Daoy (cell line): ENCODE data around the gene ERC2. TPM values are rescaled to one million over a fixed set of nuclear protein-coding genes. Genes with fewer than 3 reads are reported as not detected.

ENCODE experiments used
- DNase-seq: peaks from one replicate; pipeline ENCODE4 v3.0.0-alpha.2; 2015; ENCODE audit warnings: low read depth
- total RNA-seq: library from RNA; depleted of rRNA; stranded (reverse); fragments of >200 nt; shearing (Covaris generic); gene quantifications from 2 replicates; pipeline ENCODE4 v1.2.3, GENCODE V29; 2014

ERC2 gene
- total RNA-seq, 1 experiment from 2014 or later: 1.7 TPM

- no peak for DNase-seq
These were observed 478.9 kb downstream of the ERC2 start for GRCh38 chr3:55989366-55989765.

- no peak for DNase-seq
These were observed 479.4 kb downstream of the ERC2 start for GRCh38 chr3:55988905-55989304.

DNA sequence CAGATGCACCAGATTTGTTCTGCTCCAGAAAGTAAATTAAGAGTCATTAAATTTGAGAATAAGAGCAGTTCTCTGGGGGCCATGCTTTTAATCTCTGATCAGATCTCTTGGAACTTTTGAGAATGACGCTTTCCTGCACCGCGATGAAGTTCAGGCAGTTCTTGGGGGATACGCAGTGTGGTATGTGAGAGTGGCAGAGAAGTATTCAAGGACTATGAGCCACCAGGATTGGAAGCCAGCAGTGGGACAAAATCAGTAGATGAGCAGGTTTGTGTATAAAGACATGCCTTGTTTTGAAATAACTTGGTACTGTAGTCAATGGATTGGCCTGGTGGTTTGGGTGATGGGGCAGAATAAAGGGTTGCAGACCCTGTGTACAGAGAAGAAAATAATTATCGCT, 483.6 kb downstream of the ERC2 start:
- DNase-seq: no peak

DNA sequence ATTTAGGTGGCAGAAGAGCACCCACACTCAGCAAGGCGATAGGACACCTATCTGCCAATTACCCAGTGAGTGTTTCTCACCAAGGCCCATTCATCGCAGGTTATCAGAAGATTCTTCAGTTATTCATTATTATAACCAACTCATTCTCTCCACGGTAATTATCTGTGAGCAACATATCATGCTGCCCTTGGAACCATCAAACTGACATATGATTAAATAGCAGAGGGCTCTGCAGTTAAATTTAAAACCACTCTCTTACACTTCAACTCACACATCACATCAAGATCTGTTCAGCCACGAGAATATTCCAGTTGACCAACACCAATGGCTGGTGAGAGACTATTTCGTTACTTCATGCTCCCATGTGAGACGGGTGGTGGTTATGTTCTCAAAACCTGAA, 489.3 kb downstream of the ERC2 start:
- DNase-seq: no peak

- no peak for DNase-seq
These were observed 493.7 kb downstream of the ERC2 start for GRCh38 chr3:55974421-55975165.

GRCh38 chr3:55969634-55970033, 498.6 kb downstream of the ERC2 start:
- DNase-seq: no peak

GRCh38 chr3:55968331-55968730, 499.9 kb downstream of the ERC2 start:
- no peak for DNase-seq

DNA sequence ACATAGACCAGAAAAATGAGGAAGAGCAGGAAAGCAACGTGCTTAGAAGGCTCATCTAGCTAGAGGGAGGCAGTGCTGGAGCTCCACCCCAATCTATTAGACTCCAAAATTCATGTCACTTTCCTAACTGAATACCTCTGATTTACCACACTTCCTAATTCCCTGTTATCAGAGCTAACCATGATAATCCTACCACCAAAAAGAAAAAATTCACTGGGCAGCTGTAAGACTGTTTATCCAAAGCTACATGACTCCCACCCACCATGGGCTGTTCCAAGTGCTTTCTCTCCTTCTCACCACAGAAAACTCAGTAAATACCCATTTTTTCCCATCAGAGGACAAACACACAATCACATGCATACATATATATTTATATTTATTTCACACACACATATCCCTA, 501.7 kb downstream of the ERC2 start:
- no peak for DNase-seq

GRCh38 chr3:55965776-55966175, 502.5 kb downstream of the ERC2 start:
- no peak for DNase-seq

GRCh38 chr3:55964491-55964985, 503.7 kb downstream of the ERC2 start:
- DNase-seq: no peak

- DNase-seq: no peak
These were observed 504.7 kb downstream of the ERC2 start for GRCh38 chr3:55963601-55964000.

DNA sequence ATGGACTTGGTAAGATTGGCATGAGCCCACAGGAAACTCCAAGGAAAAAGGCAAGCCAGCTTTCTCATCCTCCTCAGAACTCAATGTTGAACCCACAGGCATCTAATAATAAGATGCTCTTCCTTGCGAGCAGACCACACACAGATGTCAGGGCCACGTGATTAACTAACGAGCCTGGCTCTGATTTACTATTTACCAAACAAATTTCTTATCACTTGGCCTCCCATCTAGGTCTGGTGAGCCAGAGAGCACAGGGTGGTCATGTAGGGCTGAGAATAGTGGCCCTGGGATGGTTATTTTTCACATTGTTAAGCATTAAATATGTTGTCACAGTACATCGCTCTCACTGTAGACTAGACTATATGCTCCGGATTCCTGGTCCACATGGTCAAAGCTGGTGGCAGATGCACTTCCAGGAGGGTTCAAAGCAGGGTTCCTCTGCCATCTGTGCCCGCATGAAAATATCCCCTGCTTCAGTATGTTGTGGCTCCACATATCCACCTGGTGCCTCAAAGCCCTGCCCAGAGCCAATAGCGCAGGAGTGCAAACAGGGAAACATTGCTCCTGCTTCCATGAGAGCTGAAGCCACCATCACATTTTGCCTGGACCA, 508.7 kb downstream of the ERC2 start:
- DNase-seq: no peak

DNA sequence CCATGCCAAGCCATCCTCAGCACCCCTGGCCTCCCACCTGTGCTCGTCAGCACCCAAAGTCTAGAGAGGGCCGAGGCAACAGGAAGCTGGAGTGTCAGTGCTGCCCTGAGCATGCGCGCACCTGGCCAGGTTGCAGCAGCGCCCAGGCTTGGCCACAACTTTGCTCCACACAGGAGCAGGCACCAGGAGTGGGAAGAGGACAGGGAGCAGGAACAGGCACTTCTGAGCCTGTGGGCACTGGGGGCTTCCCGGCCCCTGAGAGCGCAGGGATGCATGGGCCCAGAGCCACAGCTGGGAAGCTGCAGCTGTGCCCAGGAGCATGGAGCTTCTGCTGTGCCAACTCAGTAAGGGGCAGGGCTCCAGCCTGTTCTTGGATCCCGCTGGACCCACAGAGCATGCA, 509.7 kb downstream of the ERC2 start:
- DNase-seq: no peak

DNA sequence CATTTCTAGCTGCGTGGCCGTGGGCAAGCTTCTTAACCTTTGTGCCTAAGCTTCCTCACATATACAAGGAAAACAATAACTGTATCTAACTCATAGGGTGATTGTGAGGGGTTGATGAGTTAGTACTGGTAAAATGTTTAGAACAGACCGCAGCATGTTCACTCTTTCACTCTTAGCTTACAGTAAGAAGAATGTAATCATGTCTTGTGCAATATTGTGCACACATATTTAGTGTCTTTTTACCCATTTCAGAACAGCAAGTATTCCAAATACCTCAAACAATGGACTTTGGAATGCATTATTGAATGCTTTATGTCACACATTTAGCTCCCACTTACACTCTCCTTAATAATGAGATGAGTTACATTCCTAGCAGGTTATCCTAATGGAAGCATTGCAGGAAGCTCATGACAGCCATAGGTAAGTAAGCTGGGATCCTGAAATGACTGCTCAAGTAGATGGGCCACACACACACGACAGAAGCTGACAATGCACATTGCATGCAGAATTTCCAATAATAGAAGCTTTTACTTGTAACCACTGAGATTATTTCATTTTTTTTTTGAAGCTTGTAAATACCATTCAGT, 512.3 kb downstream of the ERC2 start:
- DNase-seq: no peak

DNA sequence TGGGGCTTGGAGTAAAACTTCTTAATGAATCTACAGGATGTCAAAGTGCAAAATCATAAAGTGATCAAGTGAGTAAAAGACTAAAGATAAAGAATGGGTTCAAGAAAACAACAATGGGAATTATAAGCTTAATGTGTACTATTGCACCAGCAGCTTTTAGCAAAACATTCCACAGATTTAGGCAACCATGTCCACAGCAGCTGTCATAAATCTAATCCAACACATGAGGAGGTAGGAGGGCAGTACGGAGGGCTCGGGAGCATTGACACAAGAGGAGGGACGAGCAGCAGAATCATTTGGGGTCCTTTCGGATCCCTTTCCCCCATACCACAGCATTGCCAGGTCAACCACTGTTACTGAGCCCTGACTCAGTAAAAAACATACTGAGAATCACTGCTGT, 516.9 kb downstream of the ERC2 start:
- DNase-seq: no peak

DNA sequence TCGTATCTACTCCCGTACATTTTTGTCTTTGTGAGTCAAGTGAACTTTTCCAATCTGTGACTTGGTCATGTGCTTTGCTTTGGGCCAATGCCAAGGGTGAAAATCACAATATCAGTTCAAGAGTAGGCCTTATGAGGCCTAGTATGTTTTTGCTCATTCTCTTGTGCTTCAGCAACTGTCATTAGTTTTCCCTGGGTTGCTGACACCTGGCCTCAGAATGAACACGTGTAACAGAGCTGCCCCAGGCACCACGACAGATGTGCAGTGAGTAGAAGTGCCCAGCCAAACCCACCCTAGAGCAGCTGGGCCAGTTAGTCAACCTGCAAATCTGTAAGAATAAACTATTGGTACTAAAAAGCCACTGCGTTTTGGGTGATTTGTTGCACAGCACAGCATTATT, 520.9 kb downstream of the ERC2 start:
- no peak for DNase-seq

DNA sequence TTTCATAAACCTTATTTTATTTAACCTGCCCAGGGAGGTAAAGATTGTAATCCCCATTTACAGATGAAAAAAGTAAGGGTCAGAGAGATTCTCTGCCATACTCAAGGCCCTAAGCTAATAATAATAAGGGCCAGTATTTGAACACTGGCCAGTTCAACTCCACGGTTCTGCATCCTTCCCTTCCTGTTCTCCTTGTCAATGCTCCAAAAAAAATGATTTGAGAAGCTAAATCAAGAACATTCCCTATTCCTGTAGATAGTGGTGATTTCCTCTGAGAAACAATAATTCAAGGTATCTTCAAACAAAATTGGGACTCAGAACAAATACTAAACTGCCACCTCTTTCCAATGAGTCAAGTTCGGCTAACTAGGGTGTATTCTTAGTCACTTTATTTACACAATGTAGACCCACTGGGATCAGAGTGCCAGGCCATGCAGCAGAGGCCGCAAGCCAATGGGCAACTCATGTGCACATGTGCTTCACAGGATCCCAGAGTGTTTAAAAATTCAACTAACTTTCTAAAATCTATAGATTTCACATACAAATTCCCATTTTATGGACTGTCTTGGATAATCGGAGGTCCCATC, 521.6 kb downstream of the ERC2 start:
- no peak for DNase-seq

DNA sequence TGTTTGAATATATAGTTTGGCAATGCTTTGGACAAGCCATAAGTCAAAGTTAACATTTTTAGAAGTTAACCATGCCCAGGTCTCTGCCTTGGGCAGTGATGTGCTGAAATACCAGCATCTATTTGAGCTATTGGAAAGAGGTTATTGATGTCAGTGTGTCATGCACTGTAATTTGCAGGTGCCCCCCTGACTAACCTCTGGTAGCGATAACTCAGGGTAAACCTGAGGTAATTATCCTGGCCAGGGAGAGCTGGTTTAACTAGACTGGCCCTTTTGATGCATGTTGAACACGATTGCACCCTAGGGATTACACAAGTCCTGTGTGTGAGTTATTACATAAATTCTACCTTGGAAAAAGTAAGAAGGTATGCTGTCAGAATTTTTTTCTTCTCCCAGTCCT, 525.4 kb downstream of the ERC2 start:
- DNase-seq: no peak

DNA sequence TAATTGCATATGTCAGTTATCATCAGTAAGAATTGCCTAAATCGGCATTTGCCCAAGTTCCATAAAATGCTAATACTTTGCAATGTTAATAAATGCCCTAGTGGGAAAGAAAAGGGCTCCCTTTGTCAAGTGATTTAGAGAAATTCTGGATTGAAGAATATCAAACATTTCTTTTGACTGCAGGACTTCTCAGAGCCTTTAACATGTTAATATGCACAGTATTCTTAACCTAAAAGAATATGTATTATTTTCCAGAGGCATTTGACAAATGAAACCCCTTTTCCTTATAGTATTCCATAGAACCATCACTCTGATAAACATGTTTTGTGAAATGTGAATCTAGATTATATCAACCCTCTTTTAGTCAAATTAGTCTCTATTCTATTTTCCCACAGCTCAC, 529.0 kb downstream of the ERC2 start:
- no peak for DNase-seq

DNA sequence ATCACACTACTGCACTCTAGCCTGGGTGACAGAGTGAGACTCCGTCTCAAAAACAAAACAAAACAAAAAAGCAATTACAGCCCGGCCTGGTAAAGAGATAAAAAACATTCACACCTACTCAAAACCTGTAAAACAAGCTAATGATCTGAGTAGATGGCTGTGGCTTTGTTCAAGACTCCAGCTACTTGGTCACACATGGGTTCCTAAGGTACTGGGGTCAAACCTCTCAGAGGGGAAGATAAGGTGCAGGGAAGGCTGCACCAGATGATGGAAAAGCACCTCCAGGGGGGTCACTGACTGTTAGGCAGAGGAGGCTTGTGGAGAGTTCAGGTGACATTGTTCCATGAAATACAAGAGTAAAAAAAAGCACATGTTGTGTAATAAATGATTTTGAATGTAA, 531.0 kb downstream of the ERC2 start:
- no peak for DNase-seq

DNA sequence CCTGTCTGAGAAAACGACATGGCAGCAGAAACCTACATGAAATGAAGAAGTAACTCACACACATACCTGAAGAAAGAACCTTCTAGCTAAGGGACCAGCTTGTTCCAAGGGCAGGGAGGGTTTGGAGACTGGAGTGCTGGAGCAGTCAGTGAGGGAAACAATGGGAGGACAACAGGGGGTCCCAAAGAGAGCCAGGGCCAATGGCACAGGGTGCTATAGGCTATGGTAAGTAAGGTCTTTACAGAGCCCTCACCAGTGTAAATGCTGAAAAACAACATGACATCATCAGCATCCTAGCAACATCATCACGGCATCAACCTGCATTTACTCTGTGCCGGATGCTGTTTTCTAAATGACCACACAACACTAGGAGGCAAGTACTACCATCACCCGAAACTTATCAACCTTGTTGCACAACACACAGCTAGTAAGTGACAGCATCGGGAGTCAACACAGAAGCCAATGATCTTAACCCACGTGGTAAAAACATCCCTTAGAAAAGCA, 531.7 kb downstream of the ERC2 start:
- DNase-seq: no peak

DNA sequence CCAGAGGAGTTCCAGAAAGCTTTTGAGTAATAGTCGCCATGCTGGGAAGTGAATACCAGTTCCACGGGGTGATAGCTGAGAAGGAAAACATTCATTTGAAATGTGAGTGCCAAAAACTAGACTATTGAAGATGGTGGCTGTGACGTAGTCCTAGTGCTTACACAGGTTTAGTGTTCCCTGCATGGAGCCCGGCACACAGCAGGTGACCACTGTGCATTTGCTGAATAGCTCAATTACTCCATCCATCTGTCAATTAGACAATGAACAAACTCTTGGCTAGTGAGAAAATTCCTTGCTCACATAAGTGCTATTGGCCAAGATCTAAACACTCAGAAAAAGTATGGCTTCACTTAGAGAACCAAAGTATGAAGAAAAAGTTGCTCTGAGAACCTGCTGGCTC, 533.0 kb downstream of the ERC2 start:
- DNase-seq: no peak

DNA sequence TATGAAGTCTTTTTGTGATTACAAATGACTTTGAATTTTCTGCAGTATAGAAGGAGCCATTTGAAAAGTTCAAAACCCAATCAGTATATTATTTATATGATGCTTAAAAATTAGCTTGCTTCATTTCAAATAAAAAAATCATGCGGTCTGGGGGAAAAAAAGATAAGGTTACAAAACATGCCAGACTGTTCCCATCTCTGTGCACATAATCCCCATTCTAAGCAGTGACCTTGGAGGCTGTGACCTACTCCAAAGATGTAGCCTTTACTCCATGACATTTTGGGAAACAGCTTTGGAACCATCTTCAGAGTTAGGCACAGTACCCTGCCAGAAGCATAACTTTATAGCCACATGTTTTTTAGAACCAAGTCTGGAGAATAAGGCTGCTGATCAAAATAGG, 533.5 kb downstream of the ERC2 start:
- DNase-seq: no peak
